ENCODE results near the gene FLYWCH1.
A peak's percentile ranks its signal among the peaks of the same experiment; 100 is the strongest.

Gene FLYWCH1

DNA sequence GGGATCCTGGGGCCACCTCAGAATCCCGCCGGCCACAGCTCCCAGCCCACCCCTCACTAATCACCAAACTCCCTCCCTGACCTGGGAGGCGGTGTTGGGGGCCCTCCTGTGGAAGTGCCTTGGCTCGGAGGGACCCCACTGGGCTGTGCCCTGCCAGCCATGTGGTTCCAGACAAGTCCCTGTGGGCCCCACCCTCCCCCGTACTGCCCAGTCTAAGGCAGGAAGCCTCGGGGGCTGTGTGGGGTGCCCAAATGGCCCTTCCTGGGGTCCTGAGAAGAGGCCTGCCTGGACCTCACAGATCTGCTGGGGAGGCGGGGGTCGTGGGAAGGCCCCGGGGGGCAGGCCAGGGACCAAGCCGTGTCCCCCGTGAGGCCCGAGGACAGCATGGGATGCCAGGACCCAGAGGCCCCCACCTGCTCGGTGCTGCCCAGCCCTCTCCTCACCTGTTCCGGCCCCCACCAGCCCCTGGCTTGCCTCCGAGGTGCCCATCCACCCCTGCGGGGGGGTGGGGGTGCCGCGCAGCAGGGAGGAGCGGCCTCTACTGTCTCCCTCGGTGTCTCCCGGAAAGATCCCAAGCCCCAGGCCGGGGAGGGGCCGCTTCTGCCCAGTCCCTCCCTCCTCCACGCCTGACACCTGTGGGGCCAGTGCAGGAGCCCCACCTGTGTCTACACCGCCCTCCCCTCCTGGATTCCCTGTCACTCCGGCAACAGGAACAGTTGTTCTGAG is 43.1 kb downstream of the FLYWCH1 start:
- DNase-seq = no peak

DNA sequence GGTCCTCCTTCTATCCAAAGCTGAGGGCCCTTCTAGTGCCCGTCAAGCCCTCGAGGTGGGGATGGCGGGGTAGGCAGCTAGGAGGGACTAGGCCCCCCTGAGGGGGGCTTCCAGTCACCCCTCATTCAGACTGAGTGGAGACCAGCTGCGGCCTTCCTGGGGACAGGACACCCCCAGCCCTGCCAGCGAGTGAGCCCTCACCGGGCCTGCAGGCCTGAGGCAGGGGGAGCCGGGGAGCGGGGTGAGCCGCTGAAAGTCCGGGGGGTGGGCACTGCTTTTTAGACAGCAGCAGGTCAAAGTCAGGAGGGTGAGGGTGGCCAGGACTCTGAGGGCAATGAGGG is 43.7 kb downstream of the FLYWCH1 start:
- no peak for DNase-seq

DNA sequence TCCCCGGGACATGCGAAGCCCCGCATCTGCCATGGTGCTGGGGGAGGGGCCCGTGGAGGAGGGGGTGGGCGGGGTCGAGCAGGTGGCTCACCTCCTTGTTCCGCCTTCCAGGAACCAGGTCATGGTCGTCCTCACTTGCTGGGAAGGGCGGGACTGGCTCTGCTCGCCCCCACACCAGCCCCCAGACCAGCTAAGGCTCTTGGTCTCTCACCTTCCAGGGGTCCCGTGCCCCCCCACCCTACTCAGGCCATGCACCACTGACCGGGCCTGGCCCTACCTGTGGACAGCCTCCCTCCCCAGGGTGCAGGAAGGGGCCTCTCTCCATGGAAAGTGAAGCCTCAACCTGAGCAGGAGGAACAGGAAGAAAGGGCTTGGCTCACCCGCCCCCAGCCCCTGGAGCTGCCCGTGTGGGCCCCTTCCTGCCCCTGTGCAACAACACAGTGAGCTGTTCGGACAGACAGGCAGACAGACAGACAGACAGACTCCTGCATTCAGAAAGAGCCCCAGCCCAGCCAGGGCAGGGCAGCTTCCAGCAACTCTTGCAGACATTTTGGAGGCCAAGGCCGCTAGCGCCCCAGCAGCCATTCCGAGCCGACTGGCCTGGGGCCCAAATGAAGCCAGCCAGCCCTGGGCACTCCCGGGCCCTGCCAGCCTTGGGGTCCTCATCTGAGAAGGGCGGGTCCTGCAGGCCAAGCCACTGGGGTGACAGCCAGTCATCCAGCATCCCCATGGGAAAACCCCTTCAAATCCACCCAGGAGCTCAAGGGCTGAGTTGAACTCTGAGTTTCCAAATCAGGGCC is 44.2 kb downstream of the FLYWCH1 start:
- no peak for DNase-seq

DNA sequence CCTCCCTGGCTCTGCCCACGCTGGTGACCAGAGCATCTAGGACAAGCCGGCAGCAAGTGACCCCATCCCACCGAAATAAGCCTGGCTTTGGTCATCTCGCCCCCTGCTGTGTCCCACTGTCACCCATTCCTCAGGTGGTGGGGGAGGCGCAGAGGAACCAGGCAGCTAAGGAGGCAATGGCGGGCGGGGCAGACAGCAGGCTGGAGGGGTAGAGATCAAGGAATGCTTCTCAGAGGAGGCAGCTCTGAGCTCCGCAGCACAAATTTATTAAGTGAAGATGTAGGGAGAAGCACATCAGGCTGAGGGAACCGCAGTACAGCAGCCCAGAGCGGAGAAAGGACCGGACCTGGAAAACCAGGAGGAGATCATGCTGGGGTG is 44.8 kb downstream of the FLYWCH1 start:
- no peak for DNase-seq

DNA sequence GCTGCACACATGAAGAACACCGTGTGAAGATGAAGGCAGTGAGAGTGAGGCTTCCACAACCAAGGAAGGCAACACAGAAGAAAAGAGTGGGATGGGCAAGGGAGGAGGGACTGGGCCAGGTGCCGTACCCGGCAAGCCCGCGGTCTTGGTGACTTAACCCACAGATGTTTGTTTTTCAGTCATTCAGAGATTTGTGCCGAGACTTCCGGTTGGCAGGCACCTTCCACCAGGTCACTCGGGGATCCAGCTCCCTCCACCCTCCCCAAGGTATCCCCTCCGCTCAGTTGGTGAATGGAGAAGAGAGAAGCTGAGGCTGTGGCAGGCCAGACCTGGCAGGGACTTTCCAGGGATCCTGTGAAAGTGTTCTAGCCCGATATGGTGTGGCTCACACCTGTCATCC is 47.5 kb downstream of the FLYWCH1 start:
- no peak for DNase-seq

DNA sequence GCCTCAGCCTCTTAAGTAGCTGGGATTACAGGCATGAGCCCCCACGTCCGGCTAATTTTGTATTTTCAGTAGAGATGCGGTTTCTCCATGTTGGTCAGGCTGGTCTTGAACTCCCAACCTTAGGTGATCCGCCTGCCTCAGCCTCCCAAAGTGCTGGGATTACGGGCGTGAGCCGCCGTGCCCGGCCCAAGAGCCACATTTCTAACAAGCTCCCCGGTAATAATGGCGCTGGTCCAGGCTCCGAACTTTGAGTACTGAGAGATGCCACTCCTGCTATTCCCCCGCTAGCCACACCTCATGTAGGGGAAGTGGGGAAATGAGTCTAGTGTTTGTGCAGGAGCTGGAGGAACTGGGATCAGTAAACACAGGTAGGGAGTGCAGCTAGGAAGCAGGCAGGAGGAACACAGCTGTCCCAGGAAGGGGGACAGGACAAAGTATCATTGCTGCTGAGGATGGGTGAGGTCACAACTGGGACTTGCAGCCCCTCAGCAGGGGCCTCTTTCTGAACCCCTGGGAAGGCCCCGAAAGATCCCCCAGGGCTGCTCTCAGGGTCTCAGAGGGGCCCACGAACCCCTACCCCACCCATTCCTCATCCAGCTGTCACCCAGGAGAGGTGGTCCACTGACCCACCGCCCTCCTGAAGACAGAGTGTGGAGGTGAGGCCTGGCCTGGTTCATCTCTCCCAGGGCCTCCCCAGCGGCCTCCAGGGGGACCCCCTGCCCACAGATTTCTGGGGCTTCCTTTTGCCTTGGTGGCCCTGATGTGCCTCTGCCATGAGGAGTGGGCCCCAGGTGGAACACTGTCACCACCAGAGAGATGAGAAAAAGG is 48.7 kb downstream of the FLYWCH1 start:
- no peak for DNase-seq

DNA sequence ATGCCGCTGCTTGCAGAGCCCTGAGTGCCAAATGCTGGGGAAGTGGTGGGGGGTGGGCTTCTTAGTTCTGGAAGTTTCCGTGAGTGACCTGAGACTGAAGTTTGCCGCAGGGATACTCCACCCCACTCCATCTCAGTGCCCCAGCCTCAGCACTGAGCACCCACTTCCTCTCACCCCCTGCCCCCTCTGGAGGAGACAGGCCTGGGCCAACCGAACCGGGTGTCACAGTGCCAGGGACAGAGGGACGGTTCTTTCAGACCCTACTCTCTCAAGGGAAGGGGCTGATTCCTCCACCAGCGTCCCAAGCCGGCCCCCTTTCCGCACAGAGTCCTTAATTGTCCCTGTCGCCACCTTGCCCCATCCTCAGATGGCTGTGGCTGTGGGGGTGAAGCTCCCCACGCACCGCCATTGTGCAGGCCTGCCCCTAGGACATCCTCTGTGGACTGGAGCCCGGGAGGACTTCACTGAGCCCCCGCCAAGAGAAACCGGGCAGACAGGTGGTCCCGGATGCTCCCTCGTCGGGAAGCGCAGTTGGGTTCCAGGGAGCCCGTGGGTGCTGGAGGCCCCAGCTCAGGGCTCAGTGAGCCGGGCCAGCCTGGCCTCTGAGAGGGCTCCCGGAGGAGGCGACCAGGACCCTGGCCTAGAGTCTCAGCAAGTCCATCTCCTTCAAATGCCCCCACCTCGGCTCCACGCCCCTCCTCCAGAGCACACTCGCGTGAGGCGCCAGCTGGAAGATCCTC is 50.8 kb downstream of the FLYWCH1 start:
- no peak for DNase-seq

DNA sequence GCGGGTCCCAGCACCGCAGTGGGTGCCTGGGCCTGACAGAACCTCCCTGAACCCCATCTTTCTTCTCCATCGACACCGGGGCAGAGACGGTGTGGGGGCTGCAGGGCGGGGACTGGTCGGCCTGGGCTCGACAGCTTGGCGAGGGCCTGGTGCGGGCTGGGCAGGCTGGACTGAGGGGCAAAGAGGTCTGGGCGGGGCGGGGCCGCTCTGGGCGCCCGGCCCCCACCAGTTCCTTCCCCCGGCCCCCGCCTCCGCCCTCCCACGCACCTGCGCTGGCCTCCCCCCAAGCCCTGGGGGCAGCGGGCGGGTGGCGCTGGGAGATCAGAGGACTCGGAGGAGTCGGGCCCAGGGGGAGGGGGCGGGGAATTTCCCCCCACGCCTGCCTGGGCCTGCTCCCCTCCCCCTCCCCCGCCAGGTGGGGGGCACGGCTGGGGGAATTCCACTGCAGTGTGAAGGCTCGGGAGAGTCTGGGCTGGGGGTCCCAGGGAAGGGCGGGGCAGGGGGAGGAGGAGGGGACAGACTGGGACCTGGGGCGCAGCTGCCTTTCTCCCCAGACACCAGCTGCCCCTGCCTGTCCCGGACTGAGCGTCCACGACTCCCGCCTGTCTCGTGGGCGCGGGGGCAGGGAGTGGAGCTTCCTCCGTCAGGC is 51.5 kb downstream of the FLYWCH1 start:
- DNase-seq = no peak

DNA sequence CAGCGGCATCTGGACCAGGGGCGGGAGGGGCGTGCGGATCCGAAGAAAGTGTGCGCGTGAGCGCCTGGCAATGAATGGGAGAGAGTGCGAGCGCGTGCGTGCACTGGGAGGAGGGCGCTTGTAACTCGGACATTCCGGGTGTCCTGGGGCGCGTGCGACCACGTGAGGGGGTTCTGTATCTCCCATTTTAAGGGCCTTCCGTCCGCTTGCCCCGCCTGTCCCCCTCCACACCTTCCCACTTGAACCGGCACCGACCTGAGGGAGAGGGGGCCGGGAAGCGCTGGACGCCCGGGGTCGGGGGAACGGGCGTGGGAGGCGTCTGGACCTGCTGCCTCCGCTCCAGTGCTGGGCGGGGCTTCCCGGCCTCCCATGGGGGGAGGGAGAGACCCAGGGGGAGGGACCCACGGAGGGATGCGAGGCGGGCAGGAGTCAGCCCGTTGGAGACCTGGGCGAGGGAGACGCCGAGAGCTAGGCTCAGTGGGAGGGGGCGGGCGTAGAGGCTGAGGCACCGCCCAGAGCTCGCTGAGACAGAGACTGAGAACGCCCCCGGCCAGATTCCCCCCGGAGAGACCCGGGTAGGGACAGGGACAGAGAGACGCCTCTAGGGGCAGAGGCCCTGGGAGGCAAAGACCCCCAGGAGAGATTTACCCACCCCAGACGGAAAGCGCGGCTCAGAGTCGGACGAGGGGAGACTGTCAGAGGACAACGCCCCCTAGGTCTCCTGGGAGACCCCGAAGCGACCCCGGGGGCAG is 52.2 kb downstream of the FLYWCH1 start, which contains the start of gene KREMEN2:
KREMEN2 (plus strand) TSS at position 553 of the 752 bp plus-strand sequence. CDS start 246 bp downstream, outside the sequence.
- no peak for DNase-seq

DNA sequence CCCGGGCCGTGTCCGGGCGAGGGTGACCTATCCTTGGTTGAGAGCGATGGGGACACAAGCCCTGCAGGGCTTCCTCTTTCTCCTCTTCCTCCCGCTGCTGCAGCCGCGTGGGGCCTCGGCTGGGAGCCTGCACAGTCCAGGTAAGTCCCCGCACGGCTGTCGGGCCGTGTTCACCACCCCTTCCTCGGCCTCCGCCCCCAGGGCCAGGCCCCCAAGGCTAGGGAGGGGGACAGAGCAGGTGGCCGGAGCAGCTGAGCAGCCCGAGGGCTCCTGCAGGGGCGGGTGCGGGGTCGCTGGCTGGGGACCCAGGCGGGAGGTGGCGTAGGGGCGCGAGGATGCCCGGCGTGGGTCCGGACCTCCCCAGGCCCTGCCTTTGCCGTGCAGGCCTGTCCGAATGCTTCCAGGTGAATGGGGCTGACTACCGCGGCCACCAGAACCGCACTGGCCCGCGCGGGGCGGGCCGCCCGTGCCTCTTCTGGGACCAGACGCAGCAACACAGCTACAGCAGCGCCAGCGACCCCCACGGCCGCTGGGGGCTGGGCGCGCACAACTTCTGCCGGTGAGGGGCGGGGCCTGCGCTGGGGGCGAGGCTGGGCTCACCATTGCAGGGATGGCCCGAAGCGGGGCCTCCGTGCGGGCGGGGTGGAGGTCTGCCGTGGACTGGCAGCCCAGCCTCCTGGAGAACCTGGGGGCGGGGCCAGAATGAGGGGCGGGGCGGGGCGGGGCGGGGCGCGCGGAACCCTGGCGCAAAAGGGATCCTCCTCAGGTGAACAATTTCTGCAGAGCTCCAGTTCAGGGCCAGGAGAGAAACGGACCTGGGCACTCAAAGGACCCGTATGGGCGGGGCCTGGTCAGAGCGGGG is 53.0 kb downstream of the FLYWCH1 start:
- no peak for DNase-seq

DNA sequence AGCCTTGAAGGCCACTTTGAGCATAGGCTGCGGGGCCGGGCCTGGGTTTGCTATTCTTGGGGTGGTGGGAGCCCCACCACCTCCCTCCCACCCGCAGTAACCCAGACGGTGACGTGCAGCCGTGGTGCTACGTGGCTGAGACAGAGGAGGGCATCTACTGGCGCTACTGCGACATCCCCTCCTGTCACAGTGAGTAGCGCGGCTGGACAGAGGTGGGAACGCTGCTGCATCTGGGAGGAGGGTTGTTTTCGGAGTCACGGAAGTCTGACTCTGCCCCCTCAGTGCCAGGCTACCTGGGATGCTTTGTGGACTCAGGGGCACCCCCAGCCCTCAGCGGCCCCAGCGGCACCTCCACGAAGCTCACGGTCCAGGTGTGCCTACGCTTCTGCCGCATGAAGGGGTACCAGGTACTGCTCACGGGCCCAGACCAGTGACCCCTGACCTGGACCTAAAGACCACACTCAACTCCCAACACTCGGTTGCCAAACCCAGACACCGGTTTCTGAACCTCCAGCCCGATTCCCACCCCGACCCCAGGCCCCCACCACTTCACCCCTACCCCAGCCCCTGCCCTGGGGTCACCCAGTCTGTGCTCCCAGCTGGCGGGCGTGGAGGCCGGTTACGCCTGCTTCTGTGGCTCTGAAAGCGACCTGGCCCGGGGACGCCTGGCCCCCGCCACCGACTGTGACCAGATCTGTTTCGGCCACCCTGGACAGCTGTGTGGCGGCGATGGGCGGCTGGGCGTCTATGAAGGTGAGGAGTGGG is 54.5 kb downstream of the FLYWCH1 start:
- DNase-seq = no peak

DNA sequence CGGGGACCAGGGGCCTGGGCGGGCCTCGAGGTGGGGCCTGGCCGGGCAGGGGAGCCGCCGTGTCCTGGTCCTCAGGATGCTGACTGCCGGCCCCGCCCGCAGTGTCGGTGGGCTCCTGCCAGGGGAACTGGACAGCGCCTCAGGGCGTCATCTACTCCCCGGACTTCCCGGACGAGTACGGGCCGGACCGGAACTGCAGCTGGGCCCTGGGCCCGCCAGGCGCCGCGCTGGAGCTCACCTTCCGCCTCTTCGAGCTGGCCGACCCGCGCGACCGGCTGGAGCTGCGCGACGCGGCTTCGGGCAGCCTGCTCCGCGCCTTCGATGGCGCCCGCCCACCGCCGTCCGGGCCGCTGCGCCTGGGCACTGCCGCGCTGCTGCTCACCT is 55.1 kb downstream of the FLYWCH1 start:
- DNase-seq = no peak

DNA sequence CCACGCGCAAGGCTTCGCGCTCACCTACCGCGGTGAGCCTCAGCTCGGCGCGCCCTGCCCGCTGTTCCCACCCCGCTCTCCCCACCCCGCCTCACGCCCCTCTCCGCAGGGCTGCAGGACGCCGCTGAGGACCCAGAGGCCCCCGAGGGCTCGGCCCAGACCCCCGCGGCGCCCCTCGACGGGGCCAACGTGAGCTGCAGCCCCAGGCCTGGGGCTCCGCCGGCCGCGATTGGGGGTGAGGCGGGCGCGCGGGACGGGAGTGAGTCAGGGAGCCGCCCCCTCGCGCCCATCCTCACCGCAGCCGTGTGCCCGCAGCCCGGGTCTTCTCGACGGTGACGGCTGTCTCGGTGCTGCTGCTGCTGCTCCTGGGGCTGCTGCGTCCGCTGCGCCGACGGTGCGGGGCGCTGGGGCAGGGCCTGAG is 55.5 kb downstream of the FLYWCH1 start:
- DNase-seq = no peak

DNA sequence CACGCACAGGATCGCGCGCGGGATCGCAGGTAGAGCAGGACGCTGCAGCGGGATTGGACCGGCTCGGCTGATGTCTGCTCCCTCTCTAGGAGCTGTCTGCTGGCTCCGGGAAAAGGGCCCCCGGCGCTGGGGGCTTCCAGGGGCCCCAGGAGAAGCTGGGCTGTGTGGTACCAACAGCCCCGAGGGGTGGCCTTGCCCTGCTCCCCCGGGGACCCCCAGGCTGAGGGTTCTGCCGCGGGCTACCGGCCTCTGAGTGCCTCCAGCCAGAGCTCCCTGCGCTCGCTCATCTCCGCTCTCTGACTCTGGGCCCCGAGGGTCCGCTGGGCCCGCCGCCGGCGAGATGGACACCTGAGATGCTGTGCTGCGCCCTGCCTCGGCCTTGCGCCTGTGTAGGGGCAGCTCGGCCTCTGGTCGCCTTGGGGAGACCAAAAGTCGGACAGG is 56.0 kb downstream of the FLYWCH1 start:
- DNase-seq = no peak

DNA sequence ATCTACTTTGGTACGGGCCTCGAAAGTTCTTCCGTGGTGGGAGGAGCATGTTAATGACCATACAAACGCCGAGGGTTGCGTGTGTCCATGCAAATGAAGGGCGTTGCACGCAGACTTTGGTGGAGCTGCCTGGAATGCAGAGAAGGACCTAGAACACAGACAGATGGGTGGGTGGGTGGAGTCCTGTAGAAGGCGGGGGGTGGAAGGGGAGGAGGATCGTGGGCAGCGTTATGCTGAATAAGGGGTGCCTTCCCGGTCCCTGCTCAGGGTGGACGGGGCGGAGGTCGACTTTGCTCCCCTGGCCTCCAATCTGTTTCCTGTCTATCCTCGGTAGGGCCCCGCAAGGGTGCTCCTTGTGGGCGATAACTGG is 56.6 kb downstream of the FLYWCH1 start:
- no peak for DNase-seq

DNA sequence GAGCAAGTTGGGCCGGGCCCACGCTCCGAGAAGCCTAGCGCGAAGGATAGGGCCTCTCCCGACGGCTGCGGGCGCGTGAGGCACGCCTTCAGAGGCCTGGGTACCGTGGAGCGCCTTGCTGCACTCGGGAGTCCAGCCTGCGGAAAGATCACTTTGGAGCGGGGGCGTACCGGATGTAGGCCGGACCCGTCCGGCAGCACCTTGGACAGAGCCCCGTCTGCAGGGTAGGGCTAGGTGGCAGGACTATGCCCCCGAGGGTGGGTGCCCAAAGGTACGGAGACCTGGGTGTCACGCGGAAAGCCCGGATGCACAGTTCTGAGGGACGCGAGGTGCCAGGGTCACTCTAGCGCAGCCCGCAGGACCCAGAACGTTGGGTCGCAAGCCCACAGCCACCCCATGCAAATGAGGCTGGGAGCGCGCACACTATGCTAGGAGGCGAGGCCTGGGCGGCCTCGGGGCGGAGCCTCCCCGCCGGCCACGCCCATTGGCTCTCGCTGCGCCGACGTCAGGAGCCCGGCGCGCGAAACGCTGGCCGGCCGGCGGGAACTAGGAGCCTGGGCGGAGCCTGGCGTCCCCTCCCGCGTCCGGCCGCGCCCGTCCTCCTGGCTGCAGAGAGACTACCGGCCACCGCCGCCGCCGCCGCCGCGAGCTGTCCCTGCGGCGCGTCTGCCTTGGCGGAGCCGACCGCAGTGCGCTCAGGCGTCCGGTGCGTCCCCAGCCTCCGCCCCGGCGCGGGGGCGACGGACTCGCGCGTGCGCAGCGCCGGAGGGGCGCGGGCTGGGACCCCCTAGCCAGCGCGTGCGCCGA is 57.2 kb downstream of the FLYWCH1 start, which contains the start of gene PAQR4:
PAQR4 (plus strand) TSS at position 611 of the 807 bp plus-strand sequence. CDS start 327 bp downstream, outside the sequence.
- peak; percentile 65 for DNase-seq

DNA sequence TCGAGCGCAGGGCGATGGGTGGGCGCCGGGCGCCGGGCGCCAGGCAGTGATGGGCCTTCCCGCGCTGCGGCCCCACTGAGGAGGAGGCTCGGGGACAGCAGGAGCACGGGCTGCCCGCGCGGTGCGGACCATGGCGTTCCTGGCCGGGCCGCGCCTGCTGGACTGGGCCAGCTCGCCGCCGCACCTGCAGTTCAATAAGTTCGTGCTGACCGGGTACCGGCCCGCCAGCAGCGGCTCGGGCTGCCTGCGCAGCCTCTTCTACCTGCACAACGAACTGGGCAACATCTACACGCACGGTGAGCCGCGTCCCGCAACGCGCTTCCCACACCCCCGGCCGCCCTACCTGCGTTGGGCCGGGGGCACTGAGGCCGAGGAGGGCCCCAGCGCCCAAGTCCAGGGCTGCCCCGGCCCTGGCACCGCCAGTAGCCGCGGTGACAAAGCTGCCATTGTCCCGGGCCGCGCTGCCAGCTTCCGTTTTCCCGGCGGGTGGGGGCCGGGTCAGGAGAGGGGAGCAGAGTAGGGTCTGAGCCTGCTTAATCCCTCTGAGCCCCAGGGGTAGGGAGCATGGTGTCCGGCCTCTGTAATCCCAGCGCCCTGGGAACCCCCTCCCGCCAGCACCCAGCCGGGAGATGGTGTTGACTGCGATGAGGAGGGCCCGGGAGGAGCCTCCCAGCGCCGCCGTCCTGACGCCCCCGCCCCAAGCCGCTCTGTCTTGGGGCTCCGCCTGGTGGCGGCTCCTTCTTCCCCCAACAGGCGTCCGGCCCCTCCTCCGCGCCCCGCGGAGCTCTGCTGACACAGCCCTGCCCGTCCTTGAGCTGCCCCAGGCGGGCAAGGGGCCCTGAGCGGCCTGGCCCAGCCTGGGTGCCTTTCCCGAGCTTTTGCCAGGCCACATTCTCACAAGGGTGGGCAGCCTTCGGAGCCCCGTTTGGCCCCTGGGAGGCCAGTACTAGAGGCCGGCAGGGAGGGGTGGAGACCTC is 58.1 kb downstream of the FLYWCH1 start:
- no peak for DNase-seq

Measured in amniotic stem cell (primary cell).